ENCODE measurements around the gene TCTN3.

GRCh38 chr10:95663496-95663895 is 30.2 kb downstream of the TCTN3 start:
- TF ChIP-seq CTCF (IDR thresholded peaks at IDR 0.05; ENCODE audit: borderline replicate concordance, extremely low read depth, low read length, poor library complexity, severe bottlenecking) (no peak), EZH2 (IDR thresholded peaks at IDR 0.05; ENCODE audit: borderline replicate concordance, low read depth, low read length, severe bottlenecking) (no peak)
